ENCODE data around the gene KLK5. TPM values are rescaled to one million over a fixed set of nuclear protein-coding genes. Genes with fewer than 3 reads are reported as not detected.

The KLK5 gene
- total RNA-seq, 1 experiment from 2014 or later, result 1.0 TPM

- Mint-ChIP-seq H3K4me1 (peaks cover 6% of the 10 kb centered on the region), H3K27ac (no peak overlapping the region), H3K36me3 (no peaks in the 10 kb centered on the region), H3K4me3 (no peak overlapping the region), H3K9me3 (no peaks in the 10 kb centered on the region), H3K27me3 (ENCODE audit: low read depth) (peaks cover 32% of the 10 kb centered on the region)
- POLR2A ChIA-PET, result no interaction called here
- ATAC-seq (no peak), DNase-seq (ENCODE audit: low spot score) (no peak)
- CTCF ChIA-PET, result interaction anchor here (0.7 to 8.1 kb wide), 2 partner anchors 85 to 1786 kb away, joined by 3 to 93 read pairs; no protein-coding TSS in a partner anchor
- no peak for TF ChIP-seq CREB1 (CRISPR knock-in tag; IDR thresholded peaks at IDR 0.05)
- TF ChIP-seq ZMAT4 (CRISPR knock-in tag; IDR thresholded peaks at IDR 0.05), result no peak
- TF ChIP-seq RORB (CRISPR knock-in tag; IDR thresholded peaks at IDR 0.05), result no peak
- TF ChIP-seq TCF7 (CRISPR knock-in tag; IDR thresholded peaks at IDR 0.05; ENCODE audit: low read depth), result no peak
- TF ChIP-seq GTF2I (CRISPR knock-in tag; conservative IDR thresholded peaks at IDR 0.05), result no peak
- TF ChIP-seq ZBTB21 (CRISPR knock-in tag; IDR thresholded peaks at IDR 0.05; ENCODE audit: borderline replicate concordance), result no peak
- TF ChIP-seq ETV6 (CRISPR knock-in tag; IDR thresholded peaks at IDR 0.05), result no peak
- no peak for TF ChIP-seq USF2 (CRISPR knock-in tag; IDR thresholded peaks at IDR 0.05)
- no peak for TF ChIP-seq EMX1 (CRISPR knock-in tag; IDR thresholded peaks at IDR 0.05)
- TF ChIP-seq STAT6 (CRISPR knock-in tag; conservative IDR thresholded peaks at IDR 0.05; ENCODE audit: low read depth), result no peak
- no peak for TF ChIP-seq NFE2L1 (CRISPR knock-in tag; IDR thresholded peaks at IDR 0.05)
- no peak for TF ChIP-seq HMGXB4 (CRISPR knock-in tag; IDR thresholded peaks at IDR 0.05)
- no peak for TF ChIP-seq PREB (CRISPR knock-in tag; IDR thresholded peaks at IDR 0.05; ENCODE audit: borderline replicate concordance)
- TF ChIP-seq JAZF1 (CRISPR knock-in tag; IDR thresholded peaks at IDR 0.05), result no peak
- TF ChIP-seq JUN (CRISPR knock-in tag; IDR thresholded peaks at IDR 0.05), result no peak
- TF ChIP-seq FOXK1 (CRISPR knock-in tag; IDR thresholded peaks at IDR 0.05), result no peak
- TF ChIP-seq NR3C1 (CRISPR knock-in tag; conservative IDR thresholded peaks at IDR 0.05; ENCODE audit: low read depth), result no peak
- TF ChIP-seq FOXP1 (CRISPR knock-in tag; IDR thresholded peaks at IDR 0.05; ENCODE audit: borderline replicate concordance), result no peak
- no peak for TF ChIP-seq ERG (CRISPR knock-in tag; IDR thresholded peaks at IDR 0.05)
Measured at GRCh38 chr19:50932018-50932689, 20.7 kb downstream of the KLK5 start.
